GM23338 (cell line): ENCODE measurements around the gene BHLHA15. TPM values are rescaled to one million over a fixed set of nuclear protein-coding genes. Genes with fewer than 3 reads are reported as not detected.

Experiments
- ATAC-seq: fragments of 200-7000 bp; cut with Tn5 transposase; 3 replicates; pipeline ENCODE4 v1.9.1; 2020
- DNase-seq: peaks from one replicate; pipeline ENCODE4 v3.0.0-alpha.2; 2015; ENCODE audit warnings: low spot score
- H2AFZ ChIP-seq: fragments of 200-600 bp; sonication (generic); 2 replicates; pipeline ENCODE4 v1.8.0; 2016; ENCODE audit warnings: antibody characterized with exemption, mild to moderate bottlenecking, moderate library complexity
- H3F3A ChIP-seq: fragments of 200-600 bp; sonication (generic); replicated peaks from 2 replicates; pipeline ENCODE4 v1.8.0; 2017; ENCODE audit warnings: antibody characterized with exemption, mixed run types, low read depth
- H3K27ac ChIP-seq: fragments of 200-600 bp; sonication (generic); 2 replicates; pipeline ENCODE4 v1.6.1; 2016; ENCODE audit warnings: low read depth
- H3K27me3 ChIP-seq: fragments of 200-600 bp; sonication (generic); 2 replicates; pipeline ENCODE4 v1.8.0; 2016; ENCODE audit warnings: mild to moderate bottlenecking, mixed run types, moderate library complexity; ENCODE audit not compliant: insufficient read depth
- H3K36me3 ChIP-seq: fragments of 200-600 bp; sonication (generic); 2 replicates; pipeline ENCODE4 v1.8.0; 2016; ENCODE audit warnings: mild to moderate bottlenecking; ENCODE audit not compliant: insufficient read depth
- H3K4me1 ChIP-seq: fragments of 200-600 bp; sonication (generic); 2 replicates; pipeline ENCODE4 v1.8.0; 2016; ENCODE audit warnings: mild to moderate bottlenecking, moderate library complexity; ENCODE audit not compliant: insufficient read depth
- H3K4me2 ChIP-seq: fragments of 200-600 bp; sonication (generic); 2 replicates; pipeline ENCODE4 v1.7.1; 2017; ENCODE audit warnings: mixed run types
- H3K4me3 ChIP-seq: fragments of 200-600 bp; sonication (generic); 2 replicates; pipeline ENCODE4 v1.6.1; 2016; ENCODE audit warnings: mixed run types
- H3K79me2 ChIP-seq: fragments of 200-600 bp; sonication (generic); replicated peaks from 2 replicates; pipeline ENCODE4 v1.8.0; 2017; ENCODE audit warnings: mild to moderate bottlenecking; ENCODE audit not compliant: insufficient read depth
- H3K9me2 ChIP-seq: fragments of 200-600 bp; sonication (generic); 2 replicates; pipeline ENCODE4 v1.8.0; 2017; ENCODE audit not compliant: insufficient read depth
- H4K20me1 ChIP-seq: fragments of 200-600 bp; sonication (generic); replicated peaks from 2 replicates; pipeline ENCODE4 v1.8.0; 2017; ENCODE audit warnings: mild to moderate bottlenecking; ENCODE audit not compliant: insufficient read depth
- H3K27ac Mint-ChIP-seq: 2 replicates; pipeline ENCODE4 v1.8.0; 2020; ENCODE audit warnings: inconsistent platforms, mild to moderate bottlenecking, moderate library complexity, mixed read lengths
- H3K27me3 Mint-ChIP-seq: 3 replicates; pipeline ENCODE4 v1.8.0; 2022; ENCODE audit warnings: low read depth, mild to moderate bottlenecking, moderate library complexity, mixed read lengths, inconsistent platforms; ENCODE audit not compliant: insufficient read depth, poor library complexity
- H3K36me3 Mint-ChIP-seq: 3 replicates; pipeline ENCODE4 v1.8.0; 2021; ENCODE audit warnings: low read depth, mild to moderate bottlenecking, inconsistent platforms, moderate library complexity, mixed read lengths
- H3K4me1 Mint-ChIP-seq: 3 replicates; pipeline ENCODE4 v1.8.0; 2020; ENCODE audit warnings: mild to moderate bottlenecking, inconsistent platforms, mixed read lengths
- H3K4me3 Mint-ChIP-seq: 3 replicates; pipeline ENCODE4 v1.8.0; 2021; ENCODE audit warnings: moderate library complexity, mild to moderate bottlenecking, inconsistent platforms, mixed read lengths
- H3K9me3 Mint-ChIP-seq: 3 replicates; pipeline ENCODE4 v1.8.0; 2020; ENCODE audit warnings: moderate library complexity, mild to moderate bottlenecking, inconsistent platforms, mixed read lengths
- EZH2phosphoT487 ChIP-seq: fragments of 200-600 bp; sonication (generic); IDR thresholded peaks from one replicate; pipeline ENCODE4 v1.8.1; 2018; ENCODE audit warnings: antibody characterized with exemption; ENCODE audit not compliant: unreplicated experiment
- POLR2AphosphoS5 ChIP-seq: IDR thresholded peaks from 2 replicates; pipeline ENCODE4 v1.6.1; 2016; ENCODE audit warnings: antibody characterized with exemption, low read depth
- ZNF331 ChIP-seq: fragments of 250-450 bp; sonication (Bioruptor Pico); IDR thresholded peaks from 2 replicates; pipeline ENCODE4 v1.5.0; 2020; ENCODE audit warnings: low read depth, mild to moderate bottlenecking, moderate library complexity
- ZNF462 ChIP-seq: fragments of 250-450 bp; sonication (Bioruptor Pico); IDR thresholded peaks from 2 replicates; pipeline ENCODE4 v1.5.0; 2020; ENCODE audit warnings: mild to moderate bottlenecking, moderate library complexity
- polyA plus RNA-seq: library from polyadenylated mRNA; unstranded; fragments of >200 nt; fragmentation: Nextera tagmentation; extraction: Ambion mirVana; gene quantifications from 2 replicates; pipeline ENCODE4 v1.2.1, GENCODE V29; 2016
- total RNA-seq: library from RNA; depleted of rRNA; stranded (reverse); fragments of >200 nt; shearing (Covaris generic); gene quantifications from 2 replicates; pipeline ENCODE4 v1.2.3, GENCODE V29; 2014

BHLHA15 gene
- total and polyA plus RNA-seq, 2 experiments from 2014 or later = 1.4 to 8.3 TPM

- TF ChIP-seq ZNF462 (no peak), EZH2phosphoT487 (no peak), ZNF331 (CRISPR knock-in tag) (no peak), POLR2AphosphoS5 (no peak)
- Mint-ChIP-seq H3K4me3 (no peak overlapping the region), H3K9me3 (no peaks in the 10 kb centered on the region), H3K4me1 (no peaks in the 10 kb centered on the region), H3K27me3 (peaks cover 6% of the 10 kb centered on the region), H3K36me3 (no peaks in the 10 kb centered on the region), H3K27ac (no peak overlapping the region)
- Histone ChIP-seq H3K4me1 (no peaks in the 10 kb centered on the region), H3K79me2 (no peaks in the 10 kb centered on the region), H3K4me2 (no peak overlapping the region), H3K4me3 (no peak overlapping the region), H4K20me1 (no peaks in the 10 kb centered on the region), H3F3A (no peaks in the 10 kb centered on the region), H3K27ac (no peak overlapping the region), H3K36me3 (no peaks in the 10 kb centered on the region), H3K9me2 (no peaks in the 10 kb centered on the region), H3K27me3 (no peaks in the 10 kb centered on the region), H2AFZ (no peak overlapping the region)
- no peak; the same call in 2 of the 3 replicates for ATAC-seq
- no peak for DNase-seq
Observed at GRCh38 chr7:98233219-98234070, 22.2 kb downstream of the BHLHA15 start.
